VCaP (cell line): ENCODE results near the gene BFSP2.

Experiments used
- H3K27ac ChIP-seq: fragments of 450-650 bp; 2 replicates; pipeline ENCODE4 v1.5.1; 2017
- CTCF ChIP-seq: fragments of 450-650 bp; conservative IDR thresholded peaks from 2 replicates; pipeline ENCODE4 v1.5.1; 2017; ENCODE audit warnings: mild to moderate bottlenecking, moderate library complexity

The BFSP2 gene

GRCh38 chr3:133400006-133400515 lies at the start of gene BFSP2:
TSS of gene BFSP2 (plus strand) at chr3:133400056. CDS start at chr3:133400084, 28 bp downstream.
- no peak within 1 kb of the TSS for H3K27ac ChIP-seq
- no peak for TF ChIP-seq CTCF

GRCh38 chr3:133354721-133355120 lies 45.1 kb upstream of the BFSP2 start:
- TF ChIP-seq CTCF: no peak
- no peak overlapping the region for H3K27ac ChIP-seq

- no peak overlapping the region for H3K27ac ChIP-seq
- no peak for TF ChIP-seq CTCF
Measured at GRCh38 chr3:133360476-133360875, 39.4 kb upstream of the BFSP2 start.

- TF ChIP-seq CTCF: no peak
Measured at GRCh38 chr3:133361011-133361410, 38.8 kb upstream of the BFSP2 start.

GRCh38 chr3:133361435-133361834 lies 38.4 kb upstream of the BFSP2 start:
- no peak for TF ChIP-seq CTCF
- no peak overlapping the region for H3K27ac ChIP-seq

More at GRCh38 chr3:133361011-133361410, 38.8 kb upstream of the BFSP2 start:
- no peak overlapping the region for H3K27ac ChIP-seq

GRCh38 chr3:133362539-133362938 lies 37.3 kb upstream of the BFSP2 start:
- TF ChIP-seq CTCF: no peak
- H3K27ac ChIP-seq: no peak overlapping the region

- H3K27ac ChIP-seq: no peak overlapping the region
- TF ChIP-seq CTCF: no peak
Measured at GRCh38 chr3:133364704-133365103, 35.2 kb upstream of the BFSP2 start.

- no peak overlapping the region for H3K27ac ChIP-seq
- TF ChIP-seq CTCF: no peak
Measured at GRCh38 chr3:133366921-133367320, 32.9 kb upstream of the BFSP2 start.
